ENCODE data around the gene RUNX1. TPM values are rescaled to one million over a fixed set of nuclear protein-coding genes. Genes with fewer than 3 reads are reported as not detected.

Gene RUNX1
- total RNA-seq, 2 experiments from 2014 or later = 52.0 to 54.0 TPM

DNA sequence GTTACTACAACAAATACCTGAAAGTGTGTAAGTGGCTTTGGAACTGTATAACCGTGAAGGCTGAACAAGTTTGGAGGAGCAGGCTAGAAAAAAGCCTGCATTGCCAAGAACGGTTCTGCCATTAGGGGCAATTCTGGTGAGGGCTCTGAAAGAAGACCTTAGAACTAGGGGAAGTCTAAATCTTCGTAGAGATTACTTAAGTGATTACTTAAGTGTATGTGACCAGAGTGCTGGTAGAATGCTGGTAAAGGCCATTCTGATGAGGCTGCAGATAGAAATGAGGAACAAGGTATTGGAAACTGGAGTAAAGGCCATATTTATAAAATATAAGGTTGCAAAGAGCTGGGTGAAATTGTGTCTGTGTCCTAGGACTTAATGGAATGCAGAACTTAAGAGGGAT lies 222.3 kb downstream of the RUNX1 start:
- ChIA-PET CTCF (no interaction called here), POLR2A (interaction anchor here (0.6 kb wide), 1 partner anchor 10 kb away, joined by 13 read pairs; no protein-coding TSS in a partner anchor)
- Mint-ChIP-seq H3K36me3 (ENCODE audit: low read depth) (peaks cover 81% of the 10 kb centered on the region), H3K4me3 (no peak overlapping the region), H3K27ac (no peak overlapping the region), H3K9me3 (peaks cover 26% of the 10 kb centered on the region), H3K27me3 (no peaks in the 10 kb centered on the region), H3K4me1 (peaks cover 6% of the 10 kb centered on the region)
- DNase-seq = no peak

DNA sequence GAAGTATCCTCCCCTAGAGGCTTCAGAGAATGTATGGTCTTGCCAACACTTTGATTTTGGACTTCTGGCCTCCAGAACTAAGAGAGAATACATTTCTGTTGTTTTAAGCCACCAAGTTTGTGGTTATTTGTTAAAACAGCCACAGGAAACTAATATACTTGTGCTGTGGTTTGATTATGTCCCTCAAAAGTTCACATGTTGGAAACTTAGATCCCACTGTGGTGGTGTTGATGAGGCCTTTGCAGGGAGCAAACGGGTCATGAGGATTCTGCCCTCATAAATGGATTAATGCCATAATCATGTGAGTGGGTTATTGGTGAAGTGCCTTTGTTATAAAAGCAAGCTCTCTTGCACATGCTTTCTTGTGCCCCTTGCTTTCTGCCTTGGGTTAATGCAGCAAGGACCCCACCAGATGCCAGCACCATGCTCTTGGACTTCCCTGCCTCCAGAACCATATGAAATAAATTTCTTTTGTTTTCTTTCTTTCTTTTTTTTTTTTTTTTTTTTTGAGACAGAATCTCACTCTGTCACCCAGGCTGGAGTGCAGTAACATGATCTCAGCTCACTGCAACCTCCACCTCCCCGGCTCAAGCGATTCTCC lies 223.1 kb downstream of the RUNX1 start:
- ChIA-PET CTCF (no interaction called here), POLR2A (interaction anchor here (0.6 kb wide), 1 partner anchor 9 kb away, joined by 13 read pairs; no protein-coding TSS in a partner anchor)
- H3K27me3 Mint-ChIP-seq = no peaks in the 10 kb centered on the region
- no peak overlapping the region for H3K4me3 Mint-ChIP-seq
- no peak for DNase-seq
- peaks cover 80% of the 10 kb centered on the region for H3K36me3 Mint-ChIP-seq (ENCODE audit: low read depth)
- peaks cover 22% of the 10 kb centered on the region for H3K9me3 Mint-ChIP-seq
- peaks cover 5% of the 10 kb centered on the region for H3K4me1 Mint-ChIP-seq
- H3K27ac Mint-ChIP-seq = no peak overlapping the region

DNA sequence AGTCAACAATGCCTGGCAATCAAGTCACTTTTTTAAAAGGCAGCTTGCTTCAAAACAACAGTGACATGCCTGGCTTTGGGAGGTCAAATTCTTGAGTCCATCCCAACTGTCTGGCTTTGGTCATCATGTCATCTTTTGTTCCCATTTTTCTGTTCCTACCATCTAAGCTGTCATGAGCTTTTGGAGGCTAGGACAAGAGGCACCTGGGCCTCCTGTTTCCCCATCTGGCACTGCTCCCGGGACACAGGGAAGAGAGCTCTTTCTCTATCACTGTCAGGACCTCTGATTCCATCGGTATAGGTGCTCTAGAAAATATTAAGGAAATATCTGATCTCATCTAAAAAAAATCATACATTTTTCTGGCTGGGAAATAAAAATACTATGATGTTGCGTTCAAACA lies 224.0 kb downstream of the RUNX1 start:
- H3K27me3 Mint-ChIP-seq = no peaks in the 10 kb centered on the region
- ChIA-PET POLR2A (no interaction called here), CTCF (interaction anchor here (1.4 kb wide), 1 partner anchor 17 kb away, joined by 6 read pairs; no protein-coding TSS in a partner anchor)
- no peak for DNase-seq
- H3K36me3 Mint-ChIP-seq (ENCODE audit: low read depth) = peaks cover 75% of the 10 kb centered on the region
- peaks cover 22% of the 10 kb centered on the region for H3K9me3 Mint-ChIP-seq
- no peak overlapping the region for H3K4me3 Mint-ChIP-seq
- peaks cover 5% of the 10 kb centered on the region for H3K4me1 Mint-ChIP-seq
- no peak overlapping the region for H3K27ac Mint-ChIP-seq

DNA sequence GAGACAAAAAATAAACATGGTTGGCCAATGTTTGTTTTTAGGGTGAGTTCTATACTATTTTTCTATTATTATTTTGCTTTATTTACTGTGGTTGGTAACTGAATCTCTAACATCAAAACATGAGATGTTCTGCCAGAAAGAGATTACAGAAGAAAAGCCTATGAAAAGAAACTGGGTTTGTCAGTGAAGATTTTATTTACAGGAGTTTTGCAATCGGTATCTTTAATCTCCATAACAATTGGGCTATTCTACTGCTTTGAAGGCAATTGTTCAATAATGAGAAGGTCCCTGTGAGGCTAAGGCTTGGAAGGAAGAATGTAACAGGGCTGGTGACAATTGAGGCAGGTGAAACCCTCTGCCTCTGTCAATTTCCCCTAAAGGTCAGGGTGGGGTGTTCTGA lies 224.8 kb downstream of the RUNX1 start:
- Mint-ChIP-seq H3K4me1 (peaks cover 5% of the 10 kb centered on the region), H3K4me3 (no peak overlapping the region), H3K27ac (no peak overlapping the region), H3K27me3 (no peaks in the 10 kb centered on the region), H3K9me3 (peaks cover 22% of the 10 kb centered on the region), H3K36me3 (ENCODE audit: low read depth) (peaks cover 67% of the 10 kb centered on the region)
- CTCF ChIA-PET = interaction anchor here (1.4 kb wide), 1 partner anchor 17 kb away, joined by 6 read pairs; no protein-coding TSS in a partner anchor
- no peak for DNase-seq
- POLR2A ChIA-PET = no interaction called here

DNA sequence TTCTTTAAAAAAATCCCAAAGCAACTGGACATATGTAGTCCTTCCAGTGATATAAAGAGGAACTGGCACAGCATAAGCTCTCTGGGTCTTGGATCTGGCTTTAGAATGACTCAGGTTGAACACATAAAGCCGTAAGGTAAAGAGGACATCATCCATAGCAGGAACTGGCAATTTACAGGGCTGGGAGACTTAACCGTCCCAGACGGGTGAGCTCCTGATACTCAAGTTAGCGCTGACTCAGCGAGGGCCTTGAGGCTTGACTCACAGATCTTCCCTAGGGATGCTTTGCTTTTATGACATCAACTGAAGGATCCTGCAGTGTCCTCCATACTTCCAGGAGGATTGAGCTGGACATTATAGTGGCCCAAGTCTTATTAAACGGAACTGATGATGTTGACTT lies 226.2 kb downstream of the RUNX1 start:
- Mint-ChIP-seq H3K36me3 (ENCODE audit: low read depth) (peaks cover 63% of the 10 kb centered on the region), H3K4me1 (peaks cover 5% of the 10 kb centered on the region), H3K9me3 (peaks cover 15% of the 10 kb centered on the region), H3K27me3 (no peaks in the 10 kb centered on the region), H3K4me3 (no peak overlapping the region), H3K27ac (no peak overlapping the region)
- no peak for DNase-seq
- ChIA-PET CTCF (interaction anchor here (0.8 to 1.4 kb wide), 2 partner anchors 10 to 77 kb away, joined by 3 to 4 read pairs; no protein-coding TSS in a partner anchor), POLR2A (no interaction called here)

DNA sequence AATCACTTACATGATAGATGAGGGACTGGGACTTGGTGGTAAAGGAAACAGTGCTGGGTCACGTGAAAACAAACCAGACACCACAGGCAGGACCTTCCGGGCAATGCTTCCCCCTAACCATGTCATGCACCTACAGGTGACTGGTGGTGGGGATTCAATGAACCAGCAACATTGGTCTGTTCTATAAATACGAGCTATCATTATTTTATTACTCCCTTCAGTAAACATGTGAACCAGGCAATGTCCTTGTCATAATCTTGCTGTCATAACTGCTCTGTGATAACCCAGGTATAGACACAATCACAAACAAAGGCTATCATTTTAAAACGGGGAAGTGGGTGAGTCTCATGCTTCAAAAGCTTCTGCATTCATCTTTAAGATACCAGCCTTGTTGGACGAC lies 226.9 kb downstream of the RUNX1 start:
- ChIA-PET POLR2A (no interaction called here), CTCF (interaction anchor here (0.8 to 1.4 kb wide), 2 partner anchors 9 to 77 kb away, joined by 3 to 4 read pairs; no protein-coding TSS in a partner anchor)
- peaks cover 59% of the 10 kb centered on the region for H3K36me3 Mint-ChIP-seq (ENCODE audit: low read depth)
- H3K4me3 Mint-ChIP-seq = no peak overlapping the region
- DNase-seq = no peak
- H3K4me1 Mint-ChIP-seq = peaks cover 5% of the 10 kb centered on the region
- H3K27me3 Mint-ChIP-seq = no peaks in the 10 kb centered on the region
- no peak overlapping the region for H3K27ac Mint-ChIP-seq
- H3K9me3 Mint-ChIP-seq = peaks cover 10% of the 10 kb centered on the region

DNA sequence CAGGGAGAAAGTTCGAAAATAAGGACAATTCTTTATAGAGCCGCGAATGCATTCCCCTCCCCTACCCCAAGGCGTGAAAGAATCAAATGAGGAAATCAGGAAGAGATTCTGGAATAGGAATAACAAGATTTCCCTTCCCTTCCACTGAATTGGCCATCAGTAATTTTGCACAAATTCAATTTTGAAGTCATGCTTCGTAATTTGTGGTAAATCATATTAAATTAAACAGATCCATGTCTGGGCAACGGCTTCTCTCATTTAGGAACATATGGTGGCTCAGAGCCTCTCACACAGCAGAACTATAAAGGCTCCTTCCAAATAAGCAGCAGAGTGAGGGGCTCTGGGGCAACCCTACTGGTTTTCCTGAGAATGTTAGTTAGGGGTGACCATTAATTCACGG lies 227.4 kb downstream of the RUNX1 start:
- ChIA-PET POLR2A (no interaction called here), CTCF (interaction anchor here (1.4 kb wide), 1 partner anchor 76 kb away, joined by 4 read pairs; no protein-coding TSS in a partner anchor)
- DNase-seq = no peak

DNA sequence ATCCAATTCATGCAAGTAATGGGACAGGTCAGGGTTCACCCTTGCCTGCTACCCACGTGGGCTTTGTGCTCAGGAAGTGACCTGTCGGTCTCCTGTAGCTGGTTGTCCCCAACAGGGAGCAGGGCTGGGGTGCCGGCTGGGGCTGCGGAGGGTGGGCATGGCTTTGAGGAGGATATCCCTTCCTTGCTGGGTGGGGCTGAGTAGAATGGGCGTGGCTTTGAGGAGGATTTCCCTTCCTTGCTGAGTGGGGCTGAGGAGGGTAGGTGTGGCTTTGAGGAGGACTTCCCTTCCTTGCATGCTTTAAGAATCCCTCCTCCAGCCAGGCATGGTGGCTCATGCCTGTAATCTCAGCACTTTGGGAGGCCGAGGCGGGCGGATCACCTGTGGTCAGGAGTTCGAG lies 229.1 kb downstream of the RUNX1 start:
- Mint-ChIP-seq H3K4me3 (no peak overlapping the region), H3K9me3 (no peaks in the 10 kb centered on the region), H3K36me3 (ENCODE audit: low read depth) (peaks cover 51% of the 10 kb centered on the region), H3K27me3 (no peaks in the 10 kb centered on the region), H3K27ac (no peak overlapping the region), H3K4me1 (peaks cover 3% of the 10 kb centered on the region)
- CTCF ChIA-PET = no interaction called here
- POLR2A ChIA-PET = no interaction called here
- no peak for DNase-seq

More for the DNA sequence above, 227.4 kb downstream of the RUNX1 start:
- Mint-ChIP-seq H3K4me3 (no peak overlapping the region), H3K27ac (no peak overlapping the region), H3K27me3 (no peaks in the 10 kb centered on the region), H3K4me1 (peaks cover 5% of the 10 kb centered on the region), H3K36me3 (ENCODE audit: low read depth) (peaks cover 55% of the 10 kb centered on the region), H3K9me3 (peaks cover 5% of the 10 kb centered on the region)

DNA sequence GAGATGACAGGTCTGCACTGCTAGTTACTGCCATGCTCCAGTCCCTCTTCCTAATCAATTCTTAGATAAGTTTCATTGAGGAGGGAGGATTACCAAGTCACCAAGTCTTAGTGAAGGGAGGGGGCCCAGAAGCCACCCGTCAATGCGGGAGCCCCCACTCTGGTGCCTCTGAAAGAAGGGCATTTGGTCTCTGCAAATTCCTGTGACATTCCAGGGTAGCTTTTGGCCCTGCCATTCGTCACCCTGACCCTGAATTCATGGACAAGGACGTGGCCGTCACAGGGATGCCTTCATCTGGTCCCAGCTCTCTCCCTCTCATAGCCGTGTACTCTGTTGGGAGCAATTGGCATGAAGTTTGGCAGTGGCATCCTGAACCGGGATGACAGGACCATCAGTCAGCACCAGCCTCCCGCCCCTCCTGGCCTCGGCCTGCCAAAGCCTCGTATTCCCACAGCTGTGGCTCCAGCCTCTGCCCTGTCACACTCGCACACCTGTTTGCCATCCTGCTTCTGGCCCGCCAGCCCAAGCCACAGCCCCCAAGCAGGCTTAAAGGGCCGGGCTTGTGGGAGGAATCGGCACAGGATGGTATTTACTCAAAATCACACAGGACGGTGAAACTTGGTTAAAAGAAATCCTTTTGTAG lies 229.6 kb downstream of the RUNX1 start:
- DNase-seq = no peak
- H3K4me3 Mint-ChIP-seq = no peak overlapping the region
- H3K27me3 Mint-ChIP-seq = no peaks in the 10 kb centered on the region
- H3K4me1 Mint-ChIP-seq = peaks cover 3% of the 10 kb centered on the region
- H3K9me3 Mint-ChIP-seq = no peaks in the 10 kb centered on the region
- H3K27ac Mint-ChIP-seq = no peak overlapping the region
- ChIA-PET POLR2A (no interaction called here), CTCF (no interaction called here)
- H3K36me3 Mint-ChIP-seq (ENCODE audit: low read depth) = peaks cover 51% of the 10 kb centered on the region

DNA sequence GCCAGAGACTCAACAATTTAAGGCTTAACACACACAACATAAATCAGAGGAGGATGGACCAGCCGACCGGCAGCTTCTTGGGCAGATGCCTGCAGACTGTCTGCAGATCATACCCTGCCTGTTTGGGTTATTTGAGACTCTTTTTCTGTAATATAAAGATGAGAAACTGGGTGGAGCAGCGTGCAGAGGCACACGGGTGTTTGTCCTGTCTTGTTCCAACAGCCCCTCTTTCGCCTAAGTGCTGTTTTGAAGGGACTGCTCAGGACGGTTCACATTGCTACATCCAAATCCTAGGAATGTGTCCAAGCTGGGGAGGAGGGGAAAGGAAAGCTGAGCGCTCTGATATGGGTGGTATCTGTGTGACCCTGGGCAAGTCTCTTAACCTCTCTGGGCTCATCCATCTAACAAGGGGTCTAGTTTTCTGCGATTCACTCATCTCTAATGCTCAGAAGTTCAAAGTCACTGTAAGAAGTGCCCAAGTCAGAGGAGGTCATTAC lies 230.4 kb downstream of the RUNX1 start:
- Mint-ChIP-seq H3K36me3 (ENCODE audit: low read depth) (peaks cover 48% of the 10 kb centered on the region), H3K4me3 (no peak overlapping the region), H3K9me3 (no peaks in the 10 kb centered on the region), H3K4me1 (peaks cover 3% of the 10 kb centered on the region), H3K27ac (peak overlapping the region; percentile 68), H3K27me3 (no peaks in the 10 kb centered on the region)
- DNase-seq = no peak
- ChIA-PET POLR2A (interaction anchor here (0.5 kb wide), 1 partner anchor 14 kb away, joined by 5 read pairs; no protein-coding TSS in a partner anchor), CTCF (no interaction called here)

DNA sequence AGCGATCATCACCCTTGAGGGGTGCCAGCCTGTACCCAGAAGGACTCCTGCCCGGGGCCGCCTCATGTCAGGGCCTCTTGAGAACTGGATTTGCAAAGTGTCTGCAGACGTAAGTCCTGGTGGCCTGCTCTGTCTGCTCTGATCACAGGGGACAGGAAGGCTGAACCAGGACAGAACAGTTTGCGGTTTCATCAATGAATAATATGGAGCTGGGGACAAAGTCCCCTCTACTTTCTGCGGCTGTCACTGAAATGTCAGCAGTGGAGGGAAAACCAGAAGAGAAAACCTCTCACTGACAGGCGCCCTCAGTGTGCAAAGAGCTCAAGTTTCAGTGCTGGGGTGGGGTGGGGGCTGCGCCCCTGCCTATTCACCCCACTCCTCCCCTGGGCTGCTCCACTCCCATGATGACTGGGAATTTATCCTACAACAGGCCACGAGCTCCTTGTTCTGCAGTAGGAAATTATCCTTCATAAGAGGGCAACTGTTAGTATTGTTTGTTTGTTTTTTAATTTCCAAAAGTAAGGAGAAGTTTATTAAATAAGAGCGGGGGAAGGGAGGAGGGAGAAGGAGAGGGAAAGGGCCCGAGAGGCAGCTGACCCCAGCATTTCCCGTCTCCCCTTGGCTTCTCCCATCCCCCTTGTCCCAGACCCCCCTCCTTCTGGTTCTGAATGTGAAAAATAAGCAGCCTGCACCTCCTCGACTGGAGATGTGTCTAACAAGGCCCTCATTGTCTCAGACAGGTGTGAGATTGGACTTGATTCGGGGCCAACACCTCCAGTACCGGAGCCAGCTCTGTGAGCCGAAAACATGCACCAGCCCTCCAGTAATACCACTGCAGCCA lies 231.1 kb downstream of the RUNX1 start:
- H3K4me1 Mint-ChIP-seq = peaks cover 4% of the 10 kb centered on the region
- CTCF ChIA-PET = interaction anchor here (1.1 kb wide), 1 partner anchor 10 kb away, joined by 4 read pairs; no protein-coding TSS in a partner anchor
- POLR2A ChIA-PET = interaction anchor here (0.5 to 0.7 kb wide), 3 partner anchors 8 to 1019 kb away, joined by 3 to 13 read pairs (median 5); no protein-coding TSS in a partner anchor
- H3K27me3 Mint-ChIP-seq = no peaks in the 10 kb centered on the region
- H3K9me3 Mint-ChIP-seq = no peaks in the 10 kb centered on the region
- H3K27ac Mint-ChIP-seq = no peak overlapping the region
- DNase-seq = no peak
- H3K36me3 Mint-ChIP-seq (ENCODE audit: low read depth) = peaks cover 49% of the 10 kb centered on the region
- H3K4me3 Mint-ChIP-seq = no peak overlapping the region

DNA sequence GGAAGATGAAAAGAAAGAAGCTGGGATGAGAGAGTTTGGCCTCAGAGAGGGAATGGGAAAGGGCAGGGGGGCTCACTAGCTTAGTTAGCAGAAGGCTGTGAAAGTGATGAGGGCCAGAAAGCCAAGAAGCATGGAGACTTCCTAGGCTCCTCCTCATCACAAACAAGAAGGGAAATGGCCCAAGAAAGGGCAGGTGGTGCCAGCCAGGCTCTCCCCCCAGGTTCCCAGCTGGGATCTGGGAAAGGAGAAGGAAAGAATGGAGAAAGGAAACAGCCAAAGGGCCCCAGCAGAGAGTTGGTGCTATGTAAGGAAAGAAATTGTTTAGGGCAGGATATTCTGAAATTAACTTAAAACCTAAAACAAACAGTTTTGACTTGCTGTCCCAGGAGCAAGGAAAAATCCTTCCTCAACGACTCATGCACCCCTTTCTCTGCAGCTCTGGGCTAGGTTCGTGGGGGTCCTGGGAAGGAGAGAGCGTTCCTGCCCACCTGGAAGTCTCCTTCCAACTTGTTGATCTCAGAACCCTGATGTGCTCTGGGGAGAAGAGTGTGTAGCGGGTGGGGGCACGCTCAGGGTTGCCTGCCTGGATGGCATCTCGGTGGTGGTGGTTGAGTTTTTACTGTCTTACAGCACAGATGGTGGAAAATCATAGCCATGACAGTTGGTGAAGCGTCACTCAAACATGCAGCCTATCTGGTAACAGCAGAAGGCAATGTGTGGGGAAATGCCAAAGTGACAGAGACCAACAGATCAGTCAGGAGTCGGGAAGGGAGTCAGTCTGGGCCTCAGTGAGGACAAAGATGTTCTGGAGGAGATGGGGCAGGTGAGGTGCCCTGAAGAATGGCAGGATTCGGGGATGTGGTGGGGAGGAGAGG lies 233.0 kb downstream of the RUNX1 start:
- no peaks in the 10 kb centered on the region for H3K27me3 Mint-ChIP-seq
- H3K4me3 Mint-ChIP-seq = no peak overlapping the region
- CTCF ChIA-PET = interaction anchor here (1.3 kb wide), 1 partner anchor 21 kb away, joined by 3 read pairs; no protein-coding TSS in a partner anchor
- no peak for DNase-seq
- peaks cover 53% of the 10 kb centered on the region for H3K36me3 Mint-ChIP-seq (ENCODE audit: low read depth)
- no peak overlapping the region for H3K27ac Mint-ChIP-seq
- H3K9me3 Mint-ChIP-seq = no peaks in the 10 kb centered on the region
- POLR2A ChIA-PET = no interaction called here
- peaks cover 20% of the 10 kb centered on the region for H3K4me1 Mint-ChIP-seq

All from activated CD4-positive, alpha-beta T cell treated with anti-CD3 and anti-CD28 coated beads, Interleukin-2, amount 10 ng/mL, durations not matched to agents 7 days and 5 days (primary cell).